Measurements from ENCODE around the gene B4GALNT4.

DNA sequence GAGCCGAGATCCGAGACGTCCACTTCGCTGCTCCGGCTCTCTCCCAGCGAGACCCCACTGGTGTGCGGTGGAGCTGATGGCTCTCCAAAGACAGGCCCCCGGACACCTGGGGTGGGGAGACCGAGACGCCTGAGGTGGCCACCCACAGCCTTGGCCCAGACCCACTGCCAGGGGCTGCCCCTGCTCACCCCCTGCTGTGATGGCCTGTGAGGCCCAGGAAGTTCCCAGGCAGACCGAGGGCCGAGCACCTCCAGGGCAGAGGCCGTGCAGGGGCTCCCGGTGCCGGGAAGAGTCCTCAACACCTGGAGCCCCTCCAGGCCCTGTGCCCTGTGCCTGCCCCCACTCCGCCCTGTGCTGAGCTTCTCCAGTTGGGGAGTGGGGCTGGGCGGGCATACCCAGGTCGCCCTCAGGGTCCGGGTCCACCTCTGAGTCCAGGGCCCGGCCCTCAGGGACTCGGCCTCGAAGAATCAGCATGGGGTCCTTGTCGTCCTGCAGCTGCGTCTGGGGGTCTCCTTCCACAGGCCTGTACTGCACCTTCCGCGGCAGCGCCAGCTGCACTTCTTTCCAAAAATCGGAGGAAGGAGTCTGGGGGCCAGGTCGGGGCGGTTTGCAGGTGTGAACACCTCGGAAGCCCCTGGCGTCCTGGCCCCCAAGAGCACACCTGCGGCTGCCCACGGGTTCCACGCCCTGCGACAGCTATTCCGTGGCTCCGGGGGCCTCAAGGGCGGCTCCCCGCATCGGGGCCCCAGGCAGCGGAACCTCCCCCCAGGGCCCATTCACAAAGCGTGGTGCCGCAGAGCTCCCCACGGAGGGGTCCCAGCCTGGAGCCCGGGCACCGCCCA lies 36.9 kb downstream of the B4GALNT4 start:
- TF ChIP-seq TAF1 (IDR thresholded peaks at IDR 0.05; ENCODE audit: borderline replicate concordance, low read depth, low read length) (no peak), POLR2A (IDR thresholded peaks at IDR 0.05; ENCODE audit: low read depth, low read length) (no peak), POLR2AphosphoS5 (IDR thresholded peaks at IDR 0.05; ENCODE audit: low read depth, low read length) (no peak)
